Epidermal melanocyte (primary cell): ENCODE data around the gene PIGC.
"Not testable (repeated sequence)": the region's sequence is repeated elsewhere in the genome, so short reads cannot be mapped to it uniquely, and the experiment has no call there.

Source experiments
- DNase-seq: peaks from one replicate; pipeline ENCODE4 v3.0.0; 2011; ENCODE audit warnings: low spot score; ENCODE audit not compliant: insufficient read length

Gene PIGC

DNA sequence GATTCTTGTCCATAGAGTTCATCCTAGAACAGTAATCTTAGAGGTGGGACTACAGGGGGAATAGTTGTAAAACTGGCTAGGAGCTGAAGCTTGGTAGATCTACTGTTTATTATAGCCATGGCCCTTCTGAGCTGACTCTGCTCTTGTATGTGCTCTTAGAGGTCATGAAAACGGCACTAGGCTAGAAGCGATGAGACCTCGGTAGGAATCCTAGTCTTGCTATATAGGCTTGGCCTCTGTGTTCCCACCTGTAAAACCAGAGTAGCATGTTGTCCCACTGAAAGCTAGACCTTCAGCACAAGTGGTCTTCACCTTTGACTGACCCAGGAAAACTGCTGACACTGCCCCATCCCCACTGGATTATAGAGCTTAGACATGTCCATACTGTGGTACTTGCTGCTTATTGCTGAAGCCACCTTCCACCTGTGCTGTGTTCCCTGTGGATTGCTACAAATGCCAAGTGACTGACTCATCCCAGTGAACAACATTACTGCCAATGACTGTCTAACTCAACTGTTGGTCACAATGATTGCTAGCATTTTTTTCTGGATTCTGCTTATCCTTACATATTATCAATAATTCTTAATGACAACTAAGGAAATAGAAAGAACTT lies 23.0 kb upstream of the PIGC start:
- DNase-seq, result no peak

DNA sequence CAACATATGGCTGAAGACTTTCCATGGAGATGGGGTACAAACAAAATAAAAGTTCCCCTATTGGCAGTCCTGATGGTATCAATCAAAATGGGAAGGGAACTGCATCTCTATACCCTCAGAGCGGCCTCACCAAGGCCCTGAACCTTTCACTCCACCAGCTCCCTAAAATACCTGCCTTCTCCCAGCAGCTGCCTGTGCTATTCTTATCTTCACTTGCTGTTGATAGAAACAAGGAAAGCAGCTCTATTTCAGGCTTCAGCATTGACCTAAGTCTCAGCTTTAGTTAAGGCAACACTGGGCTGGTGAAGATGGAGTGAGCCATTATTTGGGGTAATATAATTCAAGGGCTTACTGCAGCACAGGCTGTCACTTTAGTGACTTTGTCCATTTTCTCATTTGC lies 21.7 kb upstream of the PIGC start:
- DNase-seq, result no peak

DNA sequence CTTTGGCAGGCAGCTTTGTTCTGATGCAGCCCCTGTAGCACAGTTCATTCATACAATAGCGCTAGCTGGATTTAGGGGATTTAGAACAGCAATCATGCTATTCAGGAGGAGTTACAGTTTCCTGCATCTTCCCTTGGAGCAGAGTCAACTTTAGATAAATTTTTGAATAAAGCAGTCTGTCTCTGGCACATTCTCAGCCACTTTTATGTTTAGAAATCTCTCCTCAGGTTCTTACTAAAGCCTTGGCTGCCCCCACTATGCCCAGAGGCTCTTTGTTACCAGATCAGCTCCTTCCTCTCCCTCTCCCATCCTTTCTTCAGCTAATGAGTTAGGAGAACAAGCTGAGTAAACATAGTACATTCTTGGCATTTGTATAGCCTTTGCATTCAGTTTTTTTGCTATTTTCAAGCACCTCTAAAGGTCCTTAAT lies 17.0 kb upstream of the PIGC start:
- no peak for DNase-seq

DNA sequence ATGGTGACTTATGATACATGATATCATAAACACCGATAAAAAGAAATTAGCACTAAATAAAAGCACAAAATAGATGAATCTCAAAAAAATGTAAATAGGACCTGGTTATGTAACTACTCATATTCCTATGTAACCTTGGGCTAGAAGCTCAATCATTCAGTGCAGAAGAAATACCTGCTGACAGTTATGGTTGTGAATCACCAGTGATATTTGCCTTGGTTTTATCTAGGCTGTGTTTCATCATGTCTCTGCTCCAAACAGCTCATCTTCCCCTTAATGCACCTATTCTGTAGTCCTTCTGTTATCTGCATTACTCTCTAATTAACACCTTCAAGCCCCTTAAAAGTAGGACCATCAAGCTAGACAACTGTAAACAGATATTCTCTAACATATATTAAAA lies 16.3 kb upstream of the PIGC start:
- DNase-seq, result no peak

DNA sequence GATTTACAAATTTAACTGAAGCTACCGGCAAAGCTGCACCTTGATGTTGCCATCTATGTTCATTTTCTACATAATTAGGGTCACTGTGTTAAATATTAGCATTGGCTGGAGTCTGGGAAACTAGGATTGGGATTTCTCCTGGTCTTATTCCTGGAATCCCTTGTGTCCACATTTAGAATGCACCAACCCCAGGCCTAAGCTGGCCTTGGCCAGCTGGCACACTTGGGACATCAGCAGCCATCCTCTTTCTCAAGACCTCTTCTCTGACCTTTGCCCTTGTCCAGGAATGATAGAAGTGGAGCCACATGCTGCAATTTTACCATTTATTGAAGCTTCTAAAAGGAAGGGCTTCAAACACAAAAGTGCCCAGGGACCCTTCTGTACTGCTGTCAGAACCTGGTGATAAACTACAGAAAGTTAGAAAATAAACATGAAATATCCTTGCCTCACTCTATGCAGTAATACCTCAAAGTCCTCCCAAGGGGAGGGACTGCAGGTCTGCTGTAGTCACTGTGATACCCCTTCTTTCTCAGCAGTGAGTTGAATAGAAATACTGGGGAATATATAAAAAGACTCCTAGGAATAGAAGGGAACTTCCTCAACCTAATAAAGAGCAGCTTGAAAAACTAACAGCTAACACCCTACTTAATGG lies 13.7 kb upstream of the PIGC start:
- DNase-seq, result no peak

DNA sequence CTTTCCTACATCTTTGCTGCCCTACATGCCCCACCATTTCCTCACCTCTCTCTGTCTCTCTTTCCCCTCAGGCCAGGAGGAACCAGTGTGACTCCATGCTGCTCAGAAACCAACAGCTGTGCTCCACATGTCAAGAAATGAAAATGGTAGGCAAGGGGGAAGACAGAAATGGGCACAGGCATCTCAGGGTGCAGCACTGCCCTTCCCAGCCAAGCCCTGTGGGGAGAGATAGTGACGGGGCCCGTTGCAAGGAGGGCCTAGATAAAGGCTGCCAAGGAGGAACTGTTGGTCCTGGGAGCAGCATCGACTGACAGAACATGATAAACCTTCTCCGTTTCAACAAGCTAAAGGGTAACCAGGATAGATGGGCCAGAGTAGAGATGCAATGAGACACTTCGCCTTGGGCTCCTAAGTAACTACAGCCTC lies 12.5 kb upstream of the PIGC start:
- DNase-seq, result no peak

DNA sequence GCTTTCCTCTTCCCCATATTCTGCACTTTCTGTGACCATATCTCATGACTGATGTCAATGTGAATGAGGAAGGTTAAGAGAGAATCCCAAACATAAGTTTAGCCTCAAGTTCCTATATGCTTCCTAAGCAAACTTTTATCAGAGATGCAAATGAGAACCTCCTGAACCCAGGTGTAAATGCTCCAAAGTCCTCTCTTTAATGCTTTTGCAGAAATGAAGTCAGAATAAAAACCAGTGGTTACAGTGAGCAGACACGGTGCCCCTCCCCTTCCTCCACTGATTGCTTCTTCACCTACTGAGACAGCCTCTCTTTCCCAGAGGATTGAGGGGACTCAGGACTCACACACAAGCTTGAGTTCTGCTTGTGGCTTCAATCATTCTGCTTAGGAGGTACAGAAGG lies 11.6 kb upstream of the PIGC start:
- no peak for DNase-seq

DNA sequence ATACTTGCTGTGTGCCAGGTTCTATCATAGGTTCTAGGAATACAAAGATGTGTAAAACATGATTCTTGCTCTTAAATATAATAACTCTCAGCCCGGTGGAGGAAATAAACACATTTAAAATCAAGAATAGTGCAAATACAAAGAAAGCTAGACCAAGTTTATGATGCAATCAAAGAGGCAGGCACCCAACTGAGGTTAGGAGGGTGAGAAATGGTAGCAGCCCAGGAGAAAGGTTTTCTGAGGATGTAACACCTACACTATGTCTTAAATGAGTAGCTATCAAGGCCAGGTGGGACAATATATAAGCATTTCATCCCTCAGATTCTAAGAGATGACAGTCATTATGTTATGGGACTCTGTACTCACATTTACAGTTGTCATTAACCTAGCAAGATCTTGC lies 9.7 kb upstream of the PIGC start:
- DNase-seq, result no peak

DNA sequence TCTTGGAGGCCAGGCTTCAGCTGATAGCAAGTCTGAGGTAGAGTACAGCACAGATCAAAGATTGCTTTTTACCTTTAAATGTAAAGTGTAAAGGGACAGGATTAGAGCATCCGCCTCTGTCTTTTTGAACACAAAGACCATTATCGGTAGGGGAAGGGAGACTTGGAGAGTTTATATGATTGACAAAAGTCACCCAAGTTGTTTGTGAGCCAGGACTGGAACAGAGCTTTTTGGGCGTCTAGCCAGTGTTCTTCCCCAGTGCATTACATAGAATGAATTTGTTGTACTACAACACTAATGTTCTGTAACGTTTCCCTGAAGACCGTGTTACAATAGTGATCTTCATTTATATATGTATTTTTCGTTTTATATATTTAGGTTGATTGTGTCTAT lies 9.3 kb upstream of the PIGC start:
- DNase-seq, result no peak

DNA sequence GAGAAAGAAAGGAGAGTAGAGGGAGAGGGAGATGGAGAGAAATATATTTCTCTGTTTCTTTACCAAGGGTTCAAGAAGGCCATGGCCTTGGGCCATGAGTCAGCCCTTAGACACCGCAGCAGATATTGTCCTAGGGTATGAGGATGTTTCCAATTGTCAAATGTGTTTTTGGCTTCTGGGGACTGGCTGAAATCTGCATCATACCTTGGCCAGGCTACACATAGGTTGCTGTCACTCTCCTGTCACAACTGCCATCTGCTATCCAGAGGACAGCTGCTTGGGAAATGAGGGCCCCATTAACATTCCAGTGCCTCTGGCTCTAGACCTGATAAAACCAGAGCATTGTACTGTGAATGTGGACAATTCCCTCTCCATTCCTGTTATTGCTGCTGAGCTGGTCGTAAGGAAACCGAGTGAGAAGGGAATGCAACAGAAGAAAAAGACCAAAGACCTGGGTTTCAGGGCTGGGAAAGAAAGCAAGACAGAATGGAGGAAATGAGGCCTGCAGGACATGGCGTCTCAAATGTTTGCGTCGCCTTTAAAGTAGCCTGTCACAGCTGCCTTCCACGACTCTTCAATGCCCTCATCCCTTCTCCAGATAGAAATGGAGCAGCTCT lies 8.8 kb upstream of the PIGC start:
- DNase-seq, result no peak

DNA sequence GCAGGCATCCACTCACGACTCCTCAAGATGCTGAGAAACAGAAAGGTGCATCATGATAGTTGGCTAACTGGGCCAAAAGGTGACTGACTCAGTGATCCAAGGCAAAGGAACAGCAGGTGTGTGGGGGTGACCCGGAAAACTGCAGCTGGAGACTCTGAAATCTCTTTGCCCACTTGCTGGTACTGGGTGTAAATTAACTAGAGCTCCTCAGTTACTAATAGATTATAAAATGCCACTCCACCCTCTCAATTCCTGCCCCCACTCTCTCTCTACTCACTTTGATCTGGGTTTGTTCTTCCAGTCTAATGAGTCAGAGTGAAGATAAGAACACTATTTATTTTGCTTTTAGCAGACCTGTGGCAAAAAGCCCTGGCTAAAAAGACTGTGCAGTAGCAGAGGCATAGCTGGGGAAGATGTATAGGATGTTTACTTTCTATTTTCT lies 7.2 kb upstream of the PIGC start:
- DNase-seq, result no peak

DNA sequence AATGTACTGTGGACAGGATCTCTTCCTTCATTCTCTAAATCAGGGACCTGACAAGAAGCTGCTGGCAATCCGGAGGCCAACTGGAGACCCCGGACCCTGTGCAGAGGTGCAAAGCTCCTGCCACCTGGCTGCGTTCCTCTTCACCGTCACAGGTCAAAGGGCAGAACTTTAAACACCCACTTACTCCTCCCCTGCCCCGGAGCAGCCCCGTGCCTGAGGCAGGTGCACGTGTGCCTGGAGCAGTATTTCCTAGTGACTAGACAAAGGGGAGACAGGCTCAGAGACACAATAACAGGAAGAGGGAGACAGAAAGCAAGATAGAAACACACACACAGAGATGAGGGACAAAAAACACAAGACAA lies 6.6 kb upstream of the PIGC start:
- no peak for DNase-seq

DNA sequence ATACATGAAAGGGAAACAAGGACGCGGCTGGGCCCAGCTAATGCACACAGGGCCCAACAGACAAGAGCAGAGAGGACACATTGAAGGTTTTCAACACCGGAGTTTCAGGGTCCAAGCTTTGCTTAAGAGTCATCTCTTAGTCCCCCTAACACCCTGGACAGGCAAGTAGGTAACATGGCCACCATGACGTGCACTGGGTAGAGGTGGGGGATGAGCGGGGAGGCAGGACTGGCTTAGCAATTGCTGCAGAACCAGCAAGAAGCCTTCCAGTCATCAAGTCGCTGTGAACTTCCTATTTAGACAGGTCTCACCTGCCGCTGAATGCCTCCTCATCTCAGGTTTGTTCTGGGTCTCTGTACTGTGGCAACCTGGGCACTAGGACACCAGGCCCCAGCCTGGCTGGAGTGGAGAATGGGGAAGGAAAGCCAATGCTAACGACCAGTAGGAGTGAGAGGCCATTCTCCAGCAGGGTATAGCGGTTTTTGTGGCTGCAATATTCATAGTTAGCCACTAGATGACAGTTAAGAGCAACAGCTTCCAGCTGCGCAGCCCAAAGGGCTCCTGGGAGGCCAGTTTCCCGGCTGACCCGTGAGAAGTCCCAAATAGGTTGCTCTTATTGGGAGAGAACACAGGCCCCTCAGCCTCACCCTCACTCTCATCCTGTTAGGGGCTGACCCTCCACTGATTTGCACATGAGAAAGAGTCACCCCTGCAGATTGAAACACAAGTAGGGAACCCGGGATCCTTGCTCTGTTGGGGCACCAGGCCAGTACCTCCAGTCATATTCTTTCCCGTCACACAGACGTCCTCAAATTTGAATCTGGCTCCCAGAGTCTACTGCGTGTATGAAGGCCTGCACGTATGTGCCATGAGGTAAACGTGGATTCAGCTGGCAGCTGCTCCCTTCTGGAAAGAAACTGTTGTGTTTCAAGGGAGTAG lies 6.0 kb upstream of the PIGC start:
- no peak for DNase-seq

DNA sequence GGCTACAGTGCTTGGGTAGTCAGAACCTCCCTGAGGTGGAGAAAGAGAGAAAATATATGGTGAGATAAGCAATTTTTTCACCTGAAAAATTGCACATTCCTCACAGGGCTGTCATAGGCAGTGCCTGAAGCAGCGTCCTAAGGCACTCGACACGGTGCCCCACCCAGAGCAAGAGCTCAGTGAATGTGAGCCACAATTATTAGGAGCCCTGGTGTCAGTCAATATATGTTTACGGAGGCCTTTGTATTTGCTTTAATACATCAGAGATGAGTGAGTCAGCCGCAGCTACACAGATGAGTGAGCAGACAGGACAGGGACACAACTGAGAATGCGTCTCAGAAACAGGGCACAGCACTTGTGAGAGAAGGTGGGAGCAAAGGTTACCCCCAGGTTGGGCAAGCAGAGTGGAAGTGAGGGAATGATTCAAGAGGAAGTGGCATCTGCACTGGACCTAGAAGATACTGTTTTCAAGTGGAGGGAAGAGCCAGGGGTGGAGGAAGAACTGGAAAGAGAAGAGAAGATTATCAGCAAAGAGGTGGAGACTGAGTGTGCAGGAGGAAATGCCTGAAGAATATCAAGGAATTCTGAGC lies 5.2 kb upstream of the PIGC start:
- no peak for DNase-seq

DNA sequence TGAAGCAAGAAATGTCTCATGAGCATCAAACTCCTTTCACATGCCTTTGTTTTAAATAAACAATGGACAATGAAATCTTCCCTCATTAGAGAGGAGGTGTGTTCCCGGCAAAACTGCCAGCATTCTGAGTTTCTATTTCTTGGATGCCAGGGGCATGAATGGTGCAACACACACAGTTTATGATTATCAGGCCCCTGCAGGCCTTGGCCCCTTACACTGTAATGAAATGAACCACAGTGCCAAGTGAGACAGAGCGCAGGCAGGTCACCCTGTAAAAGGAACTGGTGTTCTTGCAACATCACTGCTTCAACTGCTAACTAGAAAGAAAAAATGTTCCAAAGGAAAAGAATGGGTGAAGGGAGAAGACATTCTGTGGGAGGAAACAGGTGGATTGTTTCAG lies 3.8 kb upstream of the PIGC start:
- DNase-seq, result no peak

DNA sequence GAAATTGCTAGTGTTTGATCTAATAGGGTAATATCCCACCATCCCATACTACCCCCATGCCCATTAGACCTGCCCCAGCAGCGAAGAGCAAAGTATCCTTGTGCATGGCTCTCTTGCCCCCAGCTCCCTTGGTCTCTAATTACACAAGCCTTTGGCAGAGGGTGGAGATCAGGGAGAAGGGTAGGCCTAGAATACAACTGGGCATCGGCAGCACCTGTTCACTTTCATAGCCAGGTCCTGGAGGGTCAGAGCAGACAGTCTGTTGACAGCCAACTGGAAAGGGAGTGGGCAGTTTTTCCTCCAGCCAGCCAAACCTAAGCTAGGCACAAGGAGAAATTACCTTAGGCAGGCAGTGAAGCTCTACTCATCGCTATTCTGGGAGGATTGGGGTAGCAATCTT lies 2.7 kb upstream of the PIGC start:
- no peak for DNase-seq

DNA sequence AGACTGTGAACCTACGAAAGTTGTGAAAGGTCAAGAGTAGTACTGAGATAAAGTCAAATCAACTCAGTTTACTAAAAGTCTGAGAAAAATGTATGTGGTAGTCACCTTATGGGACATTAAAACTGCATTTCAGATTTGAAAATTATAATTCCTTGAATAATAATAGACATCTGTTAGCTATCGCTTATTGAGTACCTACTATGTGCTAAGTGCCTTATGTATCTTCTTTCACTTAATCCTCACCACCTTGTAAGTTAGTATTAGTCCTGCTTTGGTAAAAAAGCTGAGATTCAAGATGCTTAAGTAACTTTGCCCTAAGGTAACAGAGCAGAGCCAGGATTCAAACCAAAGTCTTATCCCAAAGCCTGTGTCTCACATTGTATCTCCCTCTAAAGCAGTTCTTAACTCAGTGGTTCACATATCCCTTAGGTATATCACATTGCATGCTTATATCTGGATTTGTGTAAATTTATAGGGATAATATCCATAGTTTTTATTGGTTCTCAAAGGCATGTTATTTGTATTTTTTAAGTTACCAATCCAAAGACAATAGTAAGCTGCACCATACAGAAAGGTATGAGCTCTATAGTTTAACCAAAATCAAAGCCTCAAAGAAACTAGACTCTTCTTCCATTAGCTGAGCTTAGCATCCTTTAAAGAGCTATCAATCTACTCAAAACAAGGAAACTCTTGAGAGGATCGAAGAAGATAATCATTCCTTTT lies 865 bp downstream of the PIGC start:
- no peak for DNase-seq

DNA sequence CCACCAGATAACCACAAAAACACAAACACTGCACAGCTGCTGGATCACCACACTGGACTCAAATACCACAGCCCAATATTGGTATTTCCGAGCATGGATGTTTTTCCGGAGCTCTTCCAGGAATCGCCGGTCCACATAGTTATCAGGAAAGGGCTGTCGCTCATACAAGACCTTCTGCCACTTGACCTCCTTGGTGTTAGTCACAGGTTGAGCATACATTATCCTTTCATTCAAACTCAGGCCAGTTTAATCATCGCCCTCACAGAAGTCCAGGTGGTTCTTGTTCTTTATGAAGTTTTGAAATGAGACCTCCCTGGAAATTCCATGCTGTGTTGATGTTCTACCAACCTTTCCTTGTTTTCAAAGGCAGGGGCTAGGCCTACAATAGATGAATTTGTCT lies 1.5 kb downstream of the PIGC start:
- DNase-seq, result no peak

DNA sequence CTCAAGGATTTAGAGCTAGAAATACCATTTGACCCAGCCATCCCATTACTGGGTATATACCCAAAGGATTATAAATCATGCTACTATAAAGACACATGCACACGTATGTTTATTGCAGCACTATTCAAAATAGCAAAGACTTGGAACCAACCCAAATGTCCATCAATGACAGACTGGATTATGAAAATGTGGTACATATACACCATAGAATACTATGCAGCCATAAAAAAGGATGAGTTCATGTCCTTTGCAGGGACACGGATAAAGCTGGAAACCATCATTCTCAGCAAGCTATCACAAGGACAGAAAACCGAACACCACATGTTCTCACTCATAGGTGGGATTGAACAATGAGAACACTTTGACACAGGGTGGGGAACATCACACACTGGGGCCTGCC lies 6.7 kb downstream of the PIGC start:
- not testable (repeated sequence) for DNase-seq

DNA sequence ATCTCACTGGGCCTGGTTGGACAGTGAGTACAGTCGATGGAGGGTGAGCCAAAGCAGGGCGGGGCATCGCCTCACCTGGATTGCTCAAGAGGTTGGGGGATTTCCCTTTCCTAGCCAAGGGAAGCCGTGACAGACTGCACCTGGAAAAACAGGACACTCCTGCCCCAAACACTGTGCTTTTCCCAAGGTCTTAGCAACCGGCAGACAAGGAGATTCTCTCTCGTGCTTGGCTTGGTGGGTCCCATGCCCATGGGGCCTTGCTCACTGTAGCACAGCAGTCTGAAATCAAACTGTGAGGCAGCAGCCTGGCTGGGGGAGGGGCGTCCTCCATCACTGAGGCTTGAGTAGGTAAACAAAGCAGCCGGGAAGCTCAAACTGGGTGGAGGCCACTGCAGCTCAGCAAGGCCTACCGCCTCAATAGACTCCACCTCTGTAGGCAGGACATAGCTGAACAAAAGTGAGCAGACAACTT lies 12.1 kb downstream of the PIGC start:
- DNase-seq, result no peak

DNA sequence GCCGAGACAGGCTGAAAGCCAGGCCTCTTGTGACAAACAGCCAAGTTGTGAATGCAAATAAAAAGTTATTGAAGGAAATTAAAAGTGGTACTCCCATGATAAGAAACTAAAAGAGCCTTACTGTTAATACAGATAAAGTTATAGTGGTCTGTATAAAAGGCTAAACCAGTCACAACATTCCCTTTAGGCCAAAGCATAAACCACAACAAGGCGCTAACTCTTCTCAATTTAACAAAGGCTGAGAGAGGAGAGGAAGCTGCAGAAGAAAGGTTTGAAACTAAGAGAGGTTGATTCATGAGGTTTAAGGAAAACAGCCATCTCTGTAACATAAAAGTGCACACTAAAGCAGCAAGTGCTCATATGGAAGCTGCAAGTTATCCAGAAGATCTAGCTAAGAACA lies 12.7 kb downstream of the PIGC start:
- DNase-seq, result no peak
